H4 (cell line): ENCODE results near the gene ZNF532. TPM values are rescaled to one million over a fixed set of nuclear protein-coding genes. Genes with fewer than 3 reads are reported as not detected.
"Not testable (repeated sequence)": the region's sequence is repeated elsewhere in the genome, so short reads cannot be mapped to it uniquely, and the experiment has no call there.

ENCODE experiments used
- DNase-seq: peaks from one replicate; pipeline ENCODE4 v3.0.0-alpha.2; 2015; ENCODE audit warnings: low spot score
- total RNA-seq: library from RNA; depleted of rRNA; stranded (reverse); fragments of >200 nt; shearing (Covaris generic); gene quantifications from 2 replicates; pipeline ENCODE4 v1.2.3, GENCODE V29; 2014

ZNF532 gene
- total RNA-seq, 1 experiment from 2014 or later: 75.1 TPM

DNA sequence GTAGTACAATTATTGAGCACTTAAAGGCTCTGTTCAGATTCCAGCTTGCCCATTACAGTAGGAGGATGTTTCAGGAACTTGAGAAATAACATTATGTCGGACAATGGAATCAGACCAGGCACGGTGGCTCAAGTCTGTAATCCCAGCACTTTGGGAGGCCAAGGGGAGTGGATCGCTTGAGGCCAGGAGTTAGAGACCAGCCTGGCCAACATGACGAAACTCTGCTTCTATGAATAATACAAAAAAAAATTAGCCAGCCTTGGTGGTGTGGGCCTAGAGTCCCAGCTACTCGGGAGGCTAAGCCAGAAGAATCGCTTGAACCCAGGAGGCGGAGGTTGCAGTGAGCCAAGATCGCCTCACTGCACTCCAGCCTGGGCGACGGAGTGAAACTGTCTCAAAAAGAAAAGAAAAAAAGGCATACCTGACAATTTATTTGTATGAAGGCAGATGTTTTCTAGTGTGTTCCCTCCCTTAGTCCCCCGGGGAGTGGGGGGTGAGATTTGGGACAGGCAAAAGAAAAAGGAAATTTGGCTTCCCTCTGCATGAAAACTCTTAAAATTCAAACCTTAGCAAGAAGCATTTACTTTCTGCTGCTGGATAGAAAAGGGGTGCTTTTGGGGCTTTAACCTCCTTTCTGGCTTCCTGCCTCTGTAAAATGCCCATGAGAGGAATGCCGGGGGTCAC, 13.7 kb upstream of the ZNF532 start:
- no peak for DNase-seq

DNA sequence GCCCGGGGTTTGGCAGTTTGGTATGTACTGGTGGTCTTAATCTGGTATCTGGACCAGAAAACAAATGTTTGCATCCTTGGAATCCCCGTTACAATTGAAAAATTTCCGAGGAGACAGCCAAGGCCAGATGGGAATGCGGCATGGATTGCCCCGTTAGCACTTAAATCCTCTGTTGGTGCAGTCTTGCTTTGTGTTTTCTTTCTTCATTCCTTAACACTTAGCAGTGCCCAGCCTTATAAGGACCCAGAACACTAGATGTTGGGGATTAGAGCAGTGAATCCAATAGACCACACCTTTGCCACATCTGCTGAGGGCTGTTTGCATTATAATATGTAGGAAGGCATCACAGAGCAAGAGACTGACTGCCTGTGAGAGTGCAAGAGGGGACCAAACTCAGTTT, 12.8 kb upstream of the ZNF532 start:
- no peak for DNase-seq

DNA sequence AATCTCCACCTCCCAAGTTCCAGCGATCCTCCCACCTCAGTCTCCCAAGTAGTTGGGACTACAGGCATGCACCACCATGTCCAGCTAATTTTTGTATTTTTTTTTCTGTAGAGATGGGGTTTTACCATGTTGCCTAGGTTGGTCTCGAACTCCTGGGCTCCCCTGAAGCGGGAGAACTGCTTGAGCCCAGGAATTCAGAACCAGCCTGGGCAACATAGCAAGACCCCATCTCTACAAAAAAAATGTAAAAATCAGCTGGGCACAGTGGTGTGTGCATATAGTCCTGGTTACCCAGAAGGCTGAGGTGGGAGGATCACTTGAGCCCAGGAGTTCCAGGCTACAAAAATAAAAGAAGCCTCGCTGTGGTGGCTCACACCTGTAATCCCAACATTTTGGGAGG, 12.0 kb upstream of the ZNF532 start:
- no peak for DNase-seq

DNA sequence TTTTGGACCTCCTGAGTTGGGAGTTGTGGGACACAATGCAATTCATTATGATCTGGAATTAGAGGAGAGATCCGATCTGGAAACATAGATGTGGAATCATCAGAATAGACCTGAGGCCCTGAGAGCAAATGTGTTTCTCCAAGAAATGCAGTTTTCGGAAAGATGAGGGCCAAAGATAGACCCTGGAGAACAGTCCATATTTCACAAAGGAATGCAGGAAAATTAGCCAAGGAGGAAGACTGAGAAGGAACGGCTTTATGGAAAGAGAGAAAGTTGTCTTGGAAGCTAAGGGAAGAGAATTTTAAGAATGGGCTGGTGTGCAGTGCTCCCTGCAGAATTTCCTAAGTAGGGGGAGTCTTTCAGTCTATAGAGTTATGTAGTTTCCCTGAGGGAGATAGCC, 11.1 kb upstream of the ZNF532 start:
- no peak for DNase-seq

DNA sequence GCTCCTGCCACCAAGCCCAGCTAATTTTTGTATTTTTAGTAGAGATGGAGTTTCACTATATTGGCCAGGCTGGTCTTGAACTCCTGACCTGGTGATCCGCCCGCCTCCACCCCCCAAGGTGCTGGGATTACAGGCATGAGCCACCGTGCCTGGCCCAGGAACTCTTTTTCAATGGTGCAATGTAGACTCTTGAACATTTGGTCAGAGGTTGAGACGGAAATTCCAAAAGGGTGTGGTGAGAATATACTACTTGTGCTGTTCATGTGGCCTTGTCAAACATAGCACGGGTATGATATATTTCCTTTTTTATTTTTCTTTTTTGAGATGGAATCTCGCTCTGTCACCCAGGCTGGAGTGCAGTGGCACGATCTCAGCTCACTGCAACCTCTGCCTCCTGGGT, 9.2 kb upstream of the ZNF532 start:
- DNase-seq: not testable (repeated sequence)

DNA sequence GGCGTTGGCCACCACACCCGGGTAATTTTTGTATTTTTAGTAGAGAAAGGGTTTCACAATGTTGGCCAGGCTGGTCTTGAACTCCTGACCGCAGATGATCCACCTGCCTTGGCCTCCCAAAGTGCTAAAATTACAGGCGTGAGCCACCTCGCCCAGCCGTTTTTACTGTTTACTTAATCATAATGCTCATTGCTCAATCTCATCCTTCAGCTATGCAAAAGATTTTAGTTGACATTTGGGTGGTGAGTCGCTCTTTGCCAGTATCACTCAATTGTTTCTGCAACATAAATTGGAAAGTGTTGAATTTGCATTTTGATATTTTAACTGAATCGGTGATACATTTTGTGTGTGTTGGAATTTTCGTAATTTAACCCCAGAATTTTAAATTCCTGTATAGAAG, 7.8 kb upstream of the ZNF532 start:
- DNase-seq: no peak

DNA sequence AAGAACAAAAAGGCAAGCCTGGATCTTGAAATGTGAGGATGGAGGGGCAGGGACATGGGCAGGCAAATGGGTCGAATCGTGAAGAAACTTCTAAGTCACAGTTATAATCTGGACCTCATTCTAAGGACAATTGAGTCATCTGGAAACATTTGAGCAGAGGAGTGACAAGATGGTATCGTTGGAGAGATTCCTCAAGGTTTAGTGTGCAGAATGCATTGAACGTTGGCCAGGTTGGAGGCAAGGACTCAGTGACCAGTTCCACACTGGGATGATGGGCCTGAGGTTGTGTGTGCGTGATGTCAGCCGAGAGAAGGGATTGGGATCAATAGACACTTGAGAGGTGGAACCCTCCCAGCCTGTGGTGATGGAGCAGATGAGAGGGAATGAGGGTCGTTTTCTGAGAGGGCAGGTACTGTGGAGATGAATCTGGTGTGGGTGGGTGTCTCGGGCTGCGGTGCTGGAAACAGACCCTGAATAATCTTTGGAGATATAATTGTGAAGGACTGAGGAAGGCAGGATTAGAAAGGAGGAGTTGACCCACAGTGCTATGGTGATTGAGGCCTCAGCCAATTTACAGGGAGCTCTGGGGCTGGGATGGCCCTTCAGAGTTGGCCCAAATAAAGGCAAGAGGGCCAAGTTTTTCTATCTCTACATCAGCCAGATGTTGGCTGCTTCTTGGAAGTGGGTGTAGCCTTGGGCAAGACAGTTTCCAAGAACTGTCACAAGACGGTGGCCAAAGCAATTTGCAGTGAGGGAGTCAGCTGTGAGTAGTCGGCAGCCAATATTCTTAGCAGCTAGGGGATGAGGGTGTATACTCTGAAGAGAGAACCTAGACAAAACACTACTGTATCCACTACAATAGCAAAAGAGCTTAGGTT, 5.8 kb upstream of the ZNF532 start:
- peak; percentile 45 for DNase-seq

DNA sequence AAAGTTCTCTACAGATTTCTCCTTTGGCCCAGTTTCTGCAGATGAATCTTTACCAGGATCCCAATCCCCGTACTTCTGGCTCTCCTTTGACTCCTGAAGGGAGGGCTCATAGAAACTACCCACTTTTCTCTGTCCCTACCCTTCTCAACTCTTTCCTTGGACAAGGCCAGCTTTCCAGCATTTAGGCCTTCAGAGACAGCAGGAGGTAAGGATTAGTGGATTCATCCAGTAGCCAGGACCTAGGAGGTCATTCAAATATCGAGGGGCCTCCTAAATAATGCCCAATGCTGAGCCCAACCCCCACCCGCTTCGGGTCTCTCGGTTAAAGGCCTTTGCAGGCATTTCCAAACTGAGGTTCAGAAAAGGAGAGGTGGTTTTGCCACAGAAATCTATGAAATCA, 4.8 kb upstream of the ZNF532 start:
- no peak for DNase-seq

DNA sequence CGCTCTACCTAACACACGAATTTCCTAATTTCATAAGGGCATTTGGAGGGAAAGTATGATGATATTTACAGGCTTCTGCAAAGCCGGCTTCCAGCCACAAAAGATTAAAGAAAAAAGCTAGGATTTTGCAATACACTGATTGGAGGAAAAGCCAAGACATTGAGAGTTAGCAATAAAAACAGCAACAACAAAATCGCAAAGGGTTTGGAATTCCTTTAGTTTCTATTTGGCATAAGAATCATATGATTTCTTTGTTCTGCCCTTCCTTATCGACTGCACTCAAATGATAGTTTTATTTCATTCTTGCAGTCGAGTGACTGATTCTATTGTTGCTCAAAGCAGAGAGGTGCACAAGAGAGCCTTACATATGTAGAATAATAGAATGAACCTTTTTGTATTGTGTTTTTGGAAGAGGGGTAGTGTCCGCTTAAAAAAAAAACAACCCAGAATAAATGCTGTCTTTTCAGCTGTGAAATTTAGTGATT, 3.9 kb upstream of the ZNF532 start:
- DNase-seq: no peak

DNA sequence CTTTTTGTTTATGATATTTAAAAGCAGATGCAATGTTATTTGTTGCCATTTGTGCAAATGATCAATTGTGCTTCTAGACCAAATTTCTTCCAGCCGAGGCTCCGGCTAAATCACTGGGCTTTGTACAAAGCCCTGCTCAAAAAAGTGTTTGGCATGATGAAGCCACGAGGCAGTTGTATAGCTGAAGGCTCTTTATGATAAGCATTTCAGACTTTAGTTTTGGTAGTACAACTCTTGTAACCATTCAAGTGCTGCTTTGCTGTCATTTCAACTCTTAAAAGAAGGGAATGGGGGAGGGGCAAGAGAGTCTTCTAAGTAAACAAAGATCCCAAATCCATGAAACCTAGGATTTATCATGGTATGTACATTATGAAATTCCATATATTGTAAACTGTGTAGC, 3.3 kb upstream of the ZNF532 start:
- DNase-seq: no peak

DNA sequence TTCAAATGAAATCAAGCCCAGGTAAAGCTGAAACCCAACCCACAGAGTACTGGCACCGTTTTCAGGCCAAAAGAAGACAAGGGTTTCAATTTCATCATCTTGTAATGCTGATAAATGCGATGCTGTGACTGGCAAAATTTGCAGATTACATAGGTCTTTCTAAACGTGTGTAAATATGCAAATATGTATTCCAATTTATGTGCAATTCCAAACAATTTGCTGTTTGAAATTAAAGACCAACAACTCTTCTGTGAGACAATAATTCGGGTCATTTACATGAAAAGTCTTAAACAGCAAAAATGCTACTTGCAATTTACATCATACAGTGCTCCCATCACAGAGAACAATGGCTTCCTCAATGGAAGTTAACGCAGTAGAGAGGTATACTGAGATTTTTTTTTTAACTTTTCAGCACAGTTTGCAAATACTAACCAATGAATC, 2.8 kb upstream of the ZNF532 start:
- DNase-seq: no peak

DNA sequence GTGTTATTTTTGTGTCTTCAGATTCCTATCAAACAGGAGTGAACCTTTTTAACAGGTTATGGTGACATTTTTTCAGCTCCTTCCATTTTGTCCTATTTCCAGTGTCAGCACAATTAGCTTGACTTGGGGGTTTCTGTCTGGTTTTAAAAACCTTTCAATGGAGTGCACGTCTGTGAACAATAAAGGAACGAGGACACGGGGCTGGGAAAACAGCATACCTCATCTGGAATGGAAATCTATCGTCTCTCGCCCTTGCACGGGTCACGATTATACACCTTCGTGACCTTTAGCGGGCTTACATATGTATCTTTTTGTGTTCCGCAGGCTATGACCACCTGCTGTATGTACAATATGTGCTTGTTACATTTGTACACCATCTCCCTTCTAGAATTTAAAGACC, 2.3 kb upstream of the ZNF532 start:
- no peak for DNase-seq

DNA sequence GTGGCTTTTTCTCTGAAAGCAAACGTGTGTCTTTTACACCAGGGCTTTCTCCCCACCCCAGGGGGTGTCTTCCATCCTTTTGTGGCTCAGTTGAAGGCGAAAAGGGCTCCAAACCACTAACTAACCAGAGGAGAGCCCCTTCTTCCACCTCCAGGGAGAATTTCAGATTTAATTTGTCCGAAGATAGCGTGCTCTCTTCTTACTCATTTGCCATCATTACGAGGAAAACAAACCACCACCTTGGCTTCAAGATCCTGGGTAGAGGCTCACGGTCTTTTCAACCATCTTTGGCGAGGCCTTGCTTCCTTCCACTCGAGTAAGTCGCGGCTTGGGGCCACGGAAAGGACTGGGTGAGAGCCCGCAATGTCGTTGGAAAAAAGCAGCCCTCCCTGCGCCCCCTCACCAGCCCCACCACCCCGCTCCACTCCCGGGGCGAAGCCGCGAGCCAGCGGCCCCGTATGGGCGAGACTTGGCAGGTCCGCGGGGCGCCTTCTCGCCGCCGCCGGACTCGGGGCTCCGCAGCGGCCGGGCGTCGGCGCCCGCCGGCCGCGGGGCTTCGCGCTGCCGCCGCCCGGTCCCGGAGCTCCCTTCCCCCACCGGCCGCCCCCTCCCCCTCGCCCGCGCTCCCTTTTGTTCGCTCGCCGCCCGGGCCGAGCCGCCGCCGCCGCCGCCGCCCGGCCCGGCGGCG, 1.7 kb upstream of the ZNF532 start:
- DNase-seq: no peak

DNA sequence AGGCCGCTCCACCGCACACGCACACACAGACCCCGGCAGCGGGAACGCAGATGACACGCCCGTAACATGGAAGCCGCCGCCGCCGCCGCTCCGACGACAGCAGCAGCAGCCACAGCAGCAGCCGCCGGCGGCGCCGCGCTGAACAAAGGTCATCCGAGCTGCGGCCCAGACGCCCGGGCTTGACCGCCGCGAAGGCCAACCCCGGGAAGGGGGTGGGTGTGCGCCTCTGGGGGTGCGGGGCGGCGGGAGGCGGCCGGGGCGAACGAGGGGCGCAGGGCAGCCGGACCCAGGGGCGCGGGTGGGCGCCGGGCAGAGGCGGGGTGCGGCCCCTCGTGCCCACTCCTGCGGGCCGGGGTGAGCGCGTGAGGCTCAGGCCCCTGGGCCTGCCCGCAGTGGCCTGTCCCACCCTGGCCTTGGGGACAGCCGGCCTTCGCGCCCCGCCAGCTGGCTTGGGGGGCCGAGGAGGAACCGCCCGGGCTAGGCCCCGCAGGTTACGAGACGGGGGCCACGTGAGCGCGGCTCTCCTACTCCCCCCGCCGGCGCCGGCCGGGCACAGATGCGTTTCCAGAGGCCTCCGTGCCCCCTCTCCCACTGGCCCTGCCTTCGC, 1.0 kb upstream of the ZNF532 start:
- no peak for DNase-seq

DNA sequence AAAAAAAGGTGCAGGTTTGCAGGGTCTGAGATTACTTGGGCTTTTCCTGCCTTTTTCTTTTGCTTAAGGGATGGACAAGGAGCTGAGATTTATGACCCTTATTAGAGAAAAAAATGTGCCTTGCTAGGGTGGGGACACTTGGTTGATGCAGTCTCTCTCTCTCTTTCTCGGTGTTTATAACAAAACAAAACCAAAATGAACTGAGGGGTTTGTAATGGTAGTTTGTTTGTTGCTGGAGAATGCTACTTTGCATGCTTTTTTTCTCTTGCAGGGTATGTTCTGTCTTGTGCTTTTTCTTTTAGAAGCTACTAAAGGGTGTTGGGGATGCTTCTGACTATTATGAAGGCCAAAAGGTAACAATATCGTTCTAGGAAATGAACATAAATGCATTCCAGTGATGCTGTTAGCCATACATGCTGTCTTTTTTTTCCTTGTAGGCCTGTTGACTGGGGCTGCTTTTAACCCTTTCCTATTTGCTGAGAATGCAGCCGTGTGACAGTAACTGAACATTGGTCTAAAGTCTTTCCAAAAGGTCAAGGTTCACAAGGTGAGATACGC, 435 bp downstream of the ZNF532 start:
- no peak for DNase-seq

DNA sequence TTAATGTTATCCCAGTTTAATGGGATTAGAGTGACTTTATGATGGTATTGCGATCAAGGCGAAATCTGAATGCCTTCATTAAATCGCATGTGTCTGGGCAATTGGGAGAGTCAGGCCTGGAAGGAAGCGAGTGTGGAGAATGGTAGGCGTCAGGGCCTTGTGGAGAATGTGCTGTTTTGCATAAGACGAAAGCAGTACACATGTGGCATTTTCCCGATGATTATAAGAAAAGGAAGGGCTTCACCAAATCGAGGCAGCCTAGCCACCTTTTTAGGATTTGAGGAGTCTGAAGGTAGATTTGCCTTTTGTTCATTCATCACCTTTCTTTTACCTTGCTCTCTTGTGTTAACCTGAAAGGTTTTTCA, 1.0 kb downstream of the ZNF532 start:
- no peak for DNase-seq

DNA sequence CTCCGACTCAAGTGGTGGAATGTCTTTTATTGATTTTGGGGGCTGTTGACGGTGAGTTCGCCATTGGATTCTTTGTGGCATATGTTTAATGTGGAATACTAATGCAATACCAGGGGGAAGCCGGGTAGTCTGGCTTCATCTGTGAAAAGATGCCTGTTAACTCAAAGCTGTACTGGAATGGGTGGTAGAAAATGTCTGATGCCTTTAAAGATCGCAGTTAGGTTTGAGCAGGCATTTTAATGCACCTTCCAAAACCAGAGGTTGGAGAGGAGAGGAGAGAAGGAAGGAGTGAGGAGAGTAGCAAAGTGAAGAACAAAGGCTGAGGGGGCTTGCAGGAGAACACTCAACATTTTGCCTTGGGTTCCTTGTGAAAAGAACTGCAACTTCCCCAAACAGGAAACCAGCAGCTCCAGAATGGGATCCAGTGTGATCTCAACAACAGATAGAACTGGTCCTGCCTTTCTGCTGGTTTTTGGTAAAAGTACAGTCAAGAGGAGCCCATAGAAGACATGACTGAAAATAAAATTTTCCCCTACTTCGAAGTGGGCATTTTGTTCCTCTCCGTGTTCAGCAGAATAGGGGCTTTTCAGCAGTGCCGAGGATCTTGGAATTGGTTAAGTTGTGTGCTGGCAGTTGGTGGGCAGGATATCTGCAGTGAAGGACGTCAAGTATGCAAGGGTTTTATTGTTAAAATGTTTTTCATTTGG, 1.5 kb downstream of the ZNF532 start:
- no peak for DNase-seq

DNA sequence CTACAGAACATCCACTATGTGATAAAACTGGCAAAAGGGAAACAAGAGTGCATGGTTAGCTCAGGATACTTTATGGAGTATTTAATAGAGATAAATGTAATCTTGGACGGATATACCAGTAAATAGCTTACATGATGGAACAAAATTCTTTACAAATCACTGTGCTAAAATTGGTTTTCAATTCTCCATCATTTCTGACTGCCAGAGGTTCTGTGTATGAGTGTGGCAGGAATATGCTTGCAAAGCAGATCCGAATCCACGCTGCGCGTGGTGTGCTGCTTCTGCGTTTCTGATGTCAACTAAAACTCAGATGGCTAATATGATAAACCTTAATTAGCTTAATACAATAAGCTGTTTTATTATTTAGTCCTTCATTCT, 2.1 kb downstream of the ZNF532 start:
- no peak for DNase-seq

DNA sequence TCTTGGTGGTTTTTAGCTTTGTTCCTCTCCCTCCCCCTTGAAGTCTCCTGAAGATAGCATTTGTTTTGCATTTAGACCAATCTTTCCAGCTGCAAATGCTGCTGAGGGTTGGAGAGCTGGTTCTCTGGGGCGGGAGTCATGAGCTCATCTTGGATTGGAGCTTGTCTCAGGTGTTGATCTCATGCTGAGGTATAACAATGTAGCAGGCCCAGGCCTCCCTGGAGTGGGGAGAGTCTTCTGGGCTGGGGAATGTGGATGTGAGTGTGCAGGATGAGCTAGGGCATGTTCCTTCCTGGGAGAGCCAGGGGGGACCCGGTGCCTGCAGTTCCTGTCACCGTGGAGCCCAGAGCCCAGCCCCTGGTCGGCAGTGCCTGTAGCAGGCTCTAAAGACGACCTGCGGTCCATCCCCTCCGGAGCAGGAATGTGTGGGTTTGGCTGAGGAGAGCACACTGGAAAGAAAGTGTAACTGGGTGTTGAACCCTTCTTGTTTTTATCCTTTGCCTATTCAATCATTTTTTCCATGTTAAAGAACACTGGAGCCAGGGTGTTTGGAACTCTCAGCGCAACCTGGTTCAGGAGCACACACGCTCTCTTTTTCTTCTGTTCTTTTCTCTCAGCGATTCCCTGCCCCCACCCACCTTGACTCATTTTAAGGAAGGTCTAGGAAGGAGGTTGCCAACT, 2.7 kb downstream of the ZNF532 start:
- DNase-seq: no peak

DNA sequence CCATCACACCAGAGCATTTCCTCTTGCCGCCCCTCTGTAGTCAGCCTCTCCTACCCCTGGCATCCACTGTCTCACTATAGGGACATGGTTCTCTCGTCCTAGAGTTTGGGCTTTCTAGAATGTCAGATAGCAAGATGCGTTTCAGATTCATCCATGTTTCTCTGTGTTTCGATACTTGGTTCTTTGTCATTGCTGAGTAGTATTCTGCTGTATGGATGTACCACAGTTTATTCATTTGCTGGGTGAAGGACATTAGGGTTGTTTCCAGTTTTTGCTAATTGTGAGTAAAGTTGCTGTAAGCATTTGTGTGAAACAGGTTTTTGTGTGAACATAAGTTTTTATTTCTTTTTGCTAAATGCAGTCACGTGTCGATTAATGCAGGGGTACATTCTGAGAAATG, 3.8 kb downstream of the ZNF532 start:
- no peak for DNase-seq

DNA sequence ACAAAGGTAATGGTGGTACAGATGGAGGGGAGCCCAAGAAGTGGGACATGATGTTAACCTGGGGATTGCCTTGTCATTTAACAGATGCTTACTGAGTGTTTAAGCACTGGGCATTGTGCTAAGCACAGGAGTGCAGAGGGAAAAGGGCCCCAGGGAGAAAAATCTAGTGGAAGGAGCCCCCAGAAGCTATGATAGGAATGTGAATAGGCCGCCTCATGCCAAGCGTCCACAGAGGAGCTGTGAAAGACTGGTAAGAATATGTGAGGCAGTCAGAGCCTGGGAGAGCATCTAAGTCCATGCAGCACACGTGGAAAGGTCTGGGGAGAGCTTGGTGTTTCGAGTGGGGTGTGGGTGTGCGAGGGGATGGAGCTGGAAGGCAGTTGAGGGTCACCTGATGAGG, 5.5 kb downstream of the ZNF532 start:
- DNase-seq: no peak
